Activated naive CD4-positive, alpha-beta T cell treated with anti-CD3 and anti-CD28 coated beads for 36 hours (primary cell): ENCODE data around the gene TSPAN32. TPM values are rescaled to one million over a fixed set of nuclear protein-coding genes. Genes with fewer than 3 reads are reported as not detected.
"Not testable (repeated sequence)": the region's sequence is repeated elsewhere in the genome, so short reads cannot be mapped to it uniquely, and the experiment has no call there.

Experiments used
- CTCF ChIA-PET: fragments of 350-600 bp; sonication (Branson Sonifier 250); formaldehyde crosslinking; loops from one replicate; lab custom pipeline; 2021; ENCODE audit warnings: antibody characterized with exemption; lab: Charles Lee
- DNase-seq: peaks from one replicate; pipeline ENCODE4 v3.0.0-alpha.2; 2020
- H3K27ac Mint-ChIP-seq: one replicate; pipeline ENCODE4 v1.8.0; 2021; ENCODE audit warnings: mild to moderate bottlenecking, mixed read lengths
- H3K27me3 Mint-ChIP-seq: one replicate; pipeline ENCODE4 v1.8.0; 2021; ENCODE audit warnings: low read depth, mixed read lengths
- H3K36me3 Mint-ChIP-seq: one replicate; pipeline ENCODE4 v1.8.0; 2021; ENCODE audit warnings: low read depth, mixed read lengths
- H3K4me1 Mint-ChIP-seq: one replicate; pipeline ENCODE4 v1.8.0; 2021; ENCODE audit warnings: low read depth, mixed read lengths
- H3K4me3 Mint-ChIP-seq: one replicate; pipeline ENCODE4 v1.8.0; 2021; ENCODE audit warnings: mild to moderate bottlenecking, moderate library complexity, mixed read lengths
- H3K9me3 Mint-ChIP-seq: one replicate; pipeline ENCODE4 v1.8.0; 2021; ENCODE audit warnings: mixed read lengths
- intact Hi-C: fragments of 100-400 bp; cut with micrococcal nuclease; formaldehyde crosslinking; loops from one replicate; pipeline ENCODE4 v1.15.1; 2023
- total RNA-seq, 2 experiments: library from RNA; stranded (reverse); gene quantifications; one replicate each; pipeline ENCODE4 v1.2.3, GENCODE V29; 2021

TSPAN32 gene
- total RNA-seq, 2 experiments from 2014 or later: 5.0 to 5.3 TPM

GRCh38 chr11:2328656-2329354 lies 27.0 kb downstream of the TSPAN32 start:
- H3K36me3 Mint-ChIP-seq: no peaks in the 10 kb centered on the region
- H3K27me3 Mint-ChIP-seq: peaks cover 26% of the 10 kb centered on the region
- H3K4me3 Mint-ChIP-seq: no peak overlapping the region
- no peak for DNase-seq
- CTCF ChIA-PET: interaction anchor here (0.6 to 1.2 kb wide), 2 partner anchors 24 to 252 kb away, joined by 3 read pairs; no protein-coding TSS in a partner anchor
- H3K4me1 Mint-ChIP-seq: no peaks in the 10 kb centered on the region
- intact Hi-C loops: no loop called here
- H3K9me3 Mint-ChIP-seq: no peaks in the 10 kb centered on the region
- no peak overlapping the region for H3K27ac Mint-ChIP-seq

- H3K4me3 Mint-ChIP-seq: no peak overlapping the region
- H3K9me3 Mint-ChIP-seq: no peaks in the 10 kb centered on the region
- CTCF ChIA-PET: interaction anchor here (1.2 kb wide), 1 partner anchor 25 kb away, joined by 3 read pairs; no protein-coding TSS in a partner anchor
- H3K36me3 Mint-ChIP-seq: no peaks in the 10 kb centered on the region
- no peak overlapping the region for H3K27ac Mint-ChIP-seq
- H3K4me1 Mint-ChIP-seq: no peaks in the 10 kb centered on the region
- DNase-seq: no peak
- intact Hi-C loops: no loop called here
- H3K27me3 Mint-ChIP-seq: peaks cover 25% of the 10 kb centered on the region
These were observed 27.7 kb downstream of the TSPAN32 start for GRCh38 chr11:2329551-2329950.

- no peak for DNase-seq
- intact Hi-C loops: no loop called here
- H3K27me3 Mint-ChIP-seq: peaks cover 28% of the 10 kb centered on the region
- H3K4me3 Mint-ChIP-seq: no peak overlapping the region
- no peak overlapping the region for H3K27ac Mint-ChIP-seq
- CTCF ChIA-PET: interaction anchor here (0.7 kb wide), 1 partner anchor 8 kb away, joined by 6 read pairs; no protein-coding TSS in a partner anchor
- no peaks in the 10 kb centered on the region for H3K9me3 Mint-ChIP-seq
- H3K4me1 Mint-ChIP-seq: no peaks in the 10 kb centered on the region
- H3K36me3 Mint-ChIP-seq: no peaks in the 10 kb centered on the region
These were observed 28.9 kb downstream of the TSPAN32 start for GRCh38 chr11:2330696-2331095.

GRCh38 chr11:2331404-2331803 lies 29.6 kb downstream of the TSPAN32 start:
- CTCF ChIA-PET: interaction anchor here (0.7 kb wide), 1 partner anchor 9 kb away, joined by 6 read pairs; no protein-coding TSS in a partner anchor
- Mint-ChIP-seq H3K27ac (no peak overlapping the region), H3K27me3 (peaks cover 28% of the 10 kb centered on the region), H3K9me3 (no peaks in the 10 kb centered on the region), H3K4me3 (no peak overlapping the region), H3K36me3 (no peaks in the 10 kb centered on the region), H3K4me1 (no peaks in the 10 kb centered on the region)
- DNase-seq: no peak
- intact Hi-C loops: no loop called here

GRCh38 chr11:2332569-2332968 lies 30.8 kb downstream of the TSPAN32 start:
- H3K27ac Mint-ChIP-seq, H3K4me1 Mint-ChIP-seq, DNase-seq, intact Hi-C loops, CTCF ChIA-PET, H3K4me3 Mint-ChIP-seq, H3K9me3 Mint-ChIP-seq, H3K36me3 Mint-ChIP-seq: not testable (repeated sequence)
- peaks cover 32% of the 10 kb centered on the region for H3K27me3 Mint-ChIP-seq

- H3K9me3 Mint-ChIP-seq, intact Hi-C loops, CTCF ChIA-PET, H3K4me1 Mint-ChIP-seq, DNase-seq, H3K27ac Mint-ChIP-seq, H3K4me3 Mint-ChIP-seq, H3K36me3 Mint-ChIP-seq: not testable (repeated sequence)
- peaks cover 27% of the 10 kb centered on the region for H3K27me3 Mint-ChIP-seq
These were observed 31.8 kb downstream of the TSPAN32 start for GRCh38 chr11:2333486-2334205.

- H3K27me3 Mint-ChIP-seq: peaks cover 19% of the 10 kb centered on the region
- H3K4me1 Mint-ChIP-seq, intact Hi-C loops, H3K4me3 Mint-ChIP-seq, H3K27ac Mint-ChIP-seq, DNase-seq, H3K9me3 Mint-ChIP-seq, H3K36me3 Mint-ChIP-seq, CTCF ChIA-PET: not testable (repeated sequence)
These were observed 33.5 kb downstream of the TSPAN32 start for GRCh38 chr11:2335286-2335685.

- H3K4me1 Mint-ChIP-seq, intact Hi-C loops, H3K27me3 Mint-ChIP-seq, H3K36me3 Mint-ChIP-seq, CTCF ChIA-PET, H3K4me3 Mint-ChIP-seq, H3K27ac Mint-ChIP-seq, DNase-seq, H3K9me3 Mint-ChIP-seq: not testable (repeated sequence)
These were observed 36.9 kb downstream of the TSPAN32 start for GRCh38 chr11:2338760-2339159.

GRCh38 chr11:2342557-2342956 lies 40.7 kb downstream of the TSPAN32 start:
- Mint-ChIP-seq H3K4me3 (no peak overlapping the region), H3K9me3 (peaks cover 12% of the 10 kb centered on the region), H3K36me3 (no peaks in the 10 kb centered on the region), H3K27ac (no peak overlapping the region), H3K27me3 (no peaks in the 10 kb centered on the region), H3K4me1 (no peaks in the 10 kb centered on the region)
- DNase-seq: no peak
- intact Hi-C loops: no loop called here
- CTCF ChIA-PET: interaction anchor here (1.5 kb wide), 1 partner anchor 38 kb away, joined by 4 read pairs; no protein-coding TSS in a partner anchor

GRCh38 chr11:2342981-2343380 lies 41.2 kb downstream of the TSPAN32 start:
- CTCF ChIA-PET: interaction anchor here (0.9 to 1.5 kb wide), 2 partner anchors 38 to 189 kb away, joined by 3 to 4 read pairs; no protein-coding TSS in a partner anchor
- no peaks in the 10 kb centered on the region for H3K36me3 Mint-ChIP-seq
- no peaks in the 10 kb centered on the region for H3K27me3 Mint-ChIP-seq
- no peak for DNase-seq
- H3K9me3 Mint-ChIP-seq: peaks cover 12% of the 10 kb centered on the region
- no peak overlapping the region for H3K27ac Mint-ChIP-seq
- no peak overlapping the region for H3K4me3 Mint-ChIP-seq
- no peaks in the 10 kb centered on the region for H3K4me1 Mint-ChIP-seq
- intact Hi-C loops: no loop called here

GRCh38 chr11:2343502-2343901 lies 41.7 kb downstream of the TSPAN32 start:
- Mint-ChIP-seq H3K27me3 (no peaks in the 10 kb centered on the region), H3K27ac (no peak overlapping the region), H3K4me3 (no peak overlapping the region), H3K36me3 (no peaks in the 10 kb centered on the region), H3K4me1 (no peaks in the 10 kb centered on the region), H3K9me3 (peaks cover 17% of the 10 kb centered on the region)
- CTCF ChIA-PET: interaction anchor here (0.9 to 1.5 kb wide), 2 partner anchors 39 to 189 kb away, joined by 3 to 4 read pairs; no protein-coding TSS in a partner anchor
- no peak for DNase-seq
- intact Hi-C loops: no loop called here

GRCh38 chr11:2345050-2345449 lies 43.2 kb downstream of the TSPAN32 start:
- peaks cover 21% of the 10 kb centered on the region for H3K9me3 Mint-ChIP-seq
- no peak overlapping the region for H3K4me3 Mint-ChIP-seq
- CTCF ChIA-PET: interaction anchor here (1.5 kb wide), 1 partner anchor 75 kb away, joined by 4 read pairs; no protein-coding TSS in a partner anchor
- peaks cover 4% of the 10 kb centered on the region for H3K36me3 Mint-ChIP-seq
- no peaks in the 10 kb centered on the region for H3K4me1 Mint-ChIP-seq
- no peak overlapping the region for H3K27ac Mint-ChIP-seq
- H3K27me3 Mint-ChIP-seq: no peaks in the 10 kb centered on the region
- intact Hi-C loops: no loop called here
- no peak for DNase-seq
